HEK293 (cell line): ENCODE measurements around the gene NUF2.

Experiments used
- CTCF ChIA-PET: fragments of 350-600 bp; formaldehyde crosslinking; extraction: SDS; loops from one replicate; lab custom pipeline; 2021; ENCODE audit warnings: antibody characterized with exemption; lab: Yijun Ruan, JAX
- POLR2A ChIA-PET: fragments of 300-600 bp; formaldehyde crosslinking; extraction: SDS; loops from one replicate; lab custom pipeline; 2020; ENCODE audit warnings: antibody characterized with exemption, inconsistent platforms; lab: Yijun Ruan, JAX
- H3K27ac ChIP-seq: fragments of 200-500 bp; sonication (Bioruptor generic); 2 replicates; pipeline ENCODE4 v1.5.1; 2014; ENCODE audit warnings: low read depth, low read length, control low read depth, inconsistent platforms; ENCODE audit errors: extremely low read depth
- H3K36me3 ChIP-seq, 2 experiments: fragments of 200-500 bp in 1 of 2; sonication (Bioruptor generic) in 1 of 2; 1 replicate in 1 of 2; 2 replicates in 1 of 2; pipeline ENCODE4 v1.5.1; 2014 to 2017; ENCODE audit warnings: inconsistent platforms in 2 of 2, low read length in 2 of 2; ENCODE audit not compliant: control insufficient read depth in 2 of 2, insufficient read depth in 1 of 2
- H3K4me1 ChIP-seq: fragments of 200-500 bp; sonication (Bioruptor generic); 2 replicates; pipeline ENCODE4 v1.5.1; 2014; ENCODE audit warnings: mild to moderate bottlenecking, low read length, inconsistent platforms; ENCODE audit not compliant: control insufficient read depth, insufficient read depth
- H3K4me3 ChIP-seq: 2 replicates; pipeline ENCODE4 v1.5.1; 2011; ENCODE audit warnings: low read depth, mild to moderate bottlenecking, control low read depth, low read length, moderate library complexity
- H3K9me3 ChIP-seq: fragments of 200-500 bp; sonication (Bioruptor generic); 2 replicates; pipeline ENCODE4 v1.5.1; 2014; ENCODE audit warnings: low read depth, low read length, inconsistent platforms; ENCODE audit not compliant: control insufficient read depth, insufficient read depth
- BCL11A ChIP-seq: fragments of 450-650 bp; formaldehyde crosslinking; IDR thresholded peaks from 2 replicates; pipeline ENCODE4 v1.5.1; 2016; ENCODE audit warnings: low read depth, missing biosample characterization, missing genetic modification characterization
- GLI2 ChIP-seq: fragments of 450-650 bp; formaldehyde crosslinking; IDR thresholded peaks from 2 replicates; pipeline ENCODE4; 2017; ENCODE audit warnings: missing biosample characterization, missing genetic modification characterization, low read depth, borderline replicate concordance
- KLF8 ChIP-seq: fragments of 450-650 bp; formaldehyde crosslinking; IDR thresholded peaks from 2 replicates; pipeline ENCODE4 v1.5.1; 2016; ENCODE audit warnings: missing biosample characterization, missing genetic modification characterization
- OSR2 ChIP-seq: fragments of 450-650 bp; formaldehyde crosslinking; IDR thresholded peaks from 2 replicates; pipeline ENCODE4 v1.5.1; 2016; ENCODE audit warnings: missing biosample characterization, missing genetic modification characterization
- PRDM4 ChIP-seq: fragments of 450-650 bp; formaldehyde crosslinking; IDR thresholded peaks from 2 replicates; pipeline ENCODE4 v1.5.1; 2017; ENCODE audit warnings: missing biosample characterization, missing genetic modification characterization
- REPIN1 ChIP-seq: fragments of 450-650 bp; formaldehyde crosslinking; IDR thresholded peaks from 2 replicates; pipeline ENCODE4 v1.5.1; 2017; ENCODE audit warnings: missing biosample characterization, missing genetic modification characterization, low read depth
- SALL2 ChIP-seq: fragments of 450-650 bp; formaldehyde crosslinking; IDR thresholded peaks from 2 replicates; pipeline ENCODE4 v1.5.0; 2017; ENCODE audit warnings: missing biosample characterization, mild to moderate bottlenecking, missing genetic modification characterization, borderline replicate concordance
- SCRT2 ChIP-seq: fragments of 450-650 bp; formaldehyde crosslinking; IDR thresholded peaks from 2 replicates; pipeline ENCODE4 v1.5.1; 2016; ENCODE audit warnings: missing biosample characterization, missing genetic modification characterization
- YY1 ChIP-seq: fragments of 450-650 bp; formaldehyde crosslinking; IDR thresholded peaks from 2 replicates; pipeline ENCODE4 v1.5.1; 2018; ENCODE audit warnings: missing biosample characterization, missing genetic modification characterization
- ZBTB10 ChIP-seq: fragments of 450-650 bp; formaldehyde crosslinking; IDR thresholded peaks from 2 replicates; pipeline ENCODE4 v1.5.1; 2016; ENCODE audit warnings: missing biosample characterization, missing genetic modification characterization
- ZFP3 ChIP-seq: fragments of 450-650 bp; formaldehyde crosslinking; IDR thresholded peaks from 2 replicates; pipeline ENCODE4 v1.5.1; 2016; ENCODE audit warnings: low read depth, missing biosample characterization, missing genetic modification characterization
- ZNF292 ChIP-seq: fragments of 450-650 bp; formaldehyde crosslinking; IDR thresholded peaks from 2 replicates; pipeline ENCODE4 v1.5.1; 2016; ENCODE audit warnings: low read depth, missing biosample characterization, missing genetic modification characterization, borderline replicate concordance
- ZNF530 ChIP-seq: fragments of 450-650 bp; formaldehyde crosslinking; IDR thresholded peaks from 2 replicates; pipeline ENCODE4 v1.5.1; 2016; ENCODE audit warnings: low read depth, missing biosample characterization, missing genetic modification characterization
- ZSCAN16 ChIP-seq: fragments of 450-650 bp; formaldehyde crosslinking; IDR thresholded peaks from 2 replicates; pipeline ENCODE4 v1.5.1; 2016; ENCODE audit warnings: missing biosample characterization, missing genetic modification characterization
- TF ChIP-seq, protein P1 (sequence below): fragments of 450-650 bp; formaldehyde crosslinking; IDR thresholded peaks from 2 replicates; pipeline ENCODE4 v1.5.1; 2016; ENCODE audit warnings: missing biosample characterization, missing genetic modification characterization

Gene NUF2

DNA sequence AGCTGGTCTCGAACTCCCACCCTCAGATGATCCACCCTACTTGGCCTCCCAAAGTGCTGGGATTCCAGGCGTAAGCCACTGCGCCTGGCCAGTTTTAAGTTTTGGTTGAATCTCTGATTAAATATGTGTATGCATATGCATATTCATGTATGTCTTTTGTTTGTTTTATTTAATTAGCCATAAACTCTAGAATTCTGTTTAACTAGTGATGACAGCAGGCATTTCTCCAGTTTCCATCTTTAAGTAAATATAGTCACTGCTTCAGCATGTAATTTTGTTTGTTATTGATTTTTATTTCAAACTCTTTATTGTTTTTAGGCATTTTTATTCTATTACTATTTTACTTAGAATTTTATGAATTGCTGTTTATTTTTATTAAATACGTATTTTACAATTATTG lies 58.0 kb downstream of the NUF2 start:
- Histone ChIP-seq H3K4me1 (no peaks in the 10 kb centered on the region), H3K36me3 (no peaks in the 10 kb centered on the region), H3K4me3 (no peak overlapping the region), H3K27ac (no peak overlapping the region), H3K9me3 (no peaks in the 10 kb centered on the region)
- ChIA-PET POLR2A (no interaction called here), CTCF (no interaction called here)
- no peak for TF ChIP-seq ZBTB10 (tag by site-specific recombination)
- no peak for TF ChIP-seq ZNF530 (tag by site-specific recombination)

DNA sequence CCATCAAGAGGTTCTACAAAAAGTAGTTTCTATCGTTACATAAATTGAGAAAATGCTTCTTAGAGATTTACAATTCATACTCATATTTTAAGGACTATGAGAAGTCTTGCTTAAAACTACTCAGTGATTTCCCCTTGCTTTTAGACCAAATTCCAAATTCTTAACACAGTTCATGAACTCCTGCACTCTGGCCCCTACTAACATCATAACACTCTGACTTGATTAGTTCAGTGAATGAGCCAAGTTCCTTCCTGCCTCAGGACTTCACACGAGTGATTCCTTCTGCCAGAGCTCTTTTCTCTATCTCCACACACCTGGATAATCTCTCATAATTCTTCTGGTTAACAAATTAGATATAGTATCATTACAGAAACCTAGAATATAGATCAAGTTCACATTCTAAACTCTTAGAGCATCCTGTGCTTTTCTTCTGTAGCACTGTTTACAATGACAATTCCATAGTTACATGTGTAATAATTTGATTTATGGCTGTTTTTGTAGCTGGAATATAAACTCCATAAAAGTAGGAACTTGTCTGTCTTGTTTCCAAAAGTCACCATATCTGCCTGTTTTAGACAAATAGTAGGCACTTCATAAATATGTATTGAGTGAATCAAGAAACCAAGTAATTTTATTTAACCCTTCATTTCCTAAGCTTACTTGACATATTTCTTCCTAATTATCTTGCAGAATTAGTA lies 59.9 kb downstream of the NUF2 start:
- H3K4me3 ChIP-seq: no peak overlapping the region
- H3K27ac ChIP-seq: no peak overlapping the region
- H3K9me3 ChIP-seq: no peaks in the 10 kb centered on the region
- TF ChIP-seq OSR2 (no peak), YY1 (tag by site-specific recombination) (no peak), KLF8 (tag by site-specific recombination) (no peak), SCRT2 (tag by site-specific recombination) (no peak), PRDM4 (tag by site-specific recombination) (no peak), GLI2 (no peak), BCL11A (tag by site-specific recombination) (no peak), ZFP3 (tag by site-specific recombination) (no peak), ZSCAN16 (no peak), SALL2 (tag by site-specific recombination) (no peak), ZNF292 (tag by site-specific recombination) (no peak), REPIN1 (tag by site-specific recombination) (no peak), ZBTB10 (tag by site-specific recombination) (no peak)
- TF ChIP-seq, protein P1, sequence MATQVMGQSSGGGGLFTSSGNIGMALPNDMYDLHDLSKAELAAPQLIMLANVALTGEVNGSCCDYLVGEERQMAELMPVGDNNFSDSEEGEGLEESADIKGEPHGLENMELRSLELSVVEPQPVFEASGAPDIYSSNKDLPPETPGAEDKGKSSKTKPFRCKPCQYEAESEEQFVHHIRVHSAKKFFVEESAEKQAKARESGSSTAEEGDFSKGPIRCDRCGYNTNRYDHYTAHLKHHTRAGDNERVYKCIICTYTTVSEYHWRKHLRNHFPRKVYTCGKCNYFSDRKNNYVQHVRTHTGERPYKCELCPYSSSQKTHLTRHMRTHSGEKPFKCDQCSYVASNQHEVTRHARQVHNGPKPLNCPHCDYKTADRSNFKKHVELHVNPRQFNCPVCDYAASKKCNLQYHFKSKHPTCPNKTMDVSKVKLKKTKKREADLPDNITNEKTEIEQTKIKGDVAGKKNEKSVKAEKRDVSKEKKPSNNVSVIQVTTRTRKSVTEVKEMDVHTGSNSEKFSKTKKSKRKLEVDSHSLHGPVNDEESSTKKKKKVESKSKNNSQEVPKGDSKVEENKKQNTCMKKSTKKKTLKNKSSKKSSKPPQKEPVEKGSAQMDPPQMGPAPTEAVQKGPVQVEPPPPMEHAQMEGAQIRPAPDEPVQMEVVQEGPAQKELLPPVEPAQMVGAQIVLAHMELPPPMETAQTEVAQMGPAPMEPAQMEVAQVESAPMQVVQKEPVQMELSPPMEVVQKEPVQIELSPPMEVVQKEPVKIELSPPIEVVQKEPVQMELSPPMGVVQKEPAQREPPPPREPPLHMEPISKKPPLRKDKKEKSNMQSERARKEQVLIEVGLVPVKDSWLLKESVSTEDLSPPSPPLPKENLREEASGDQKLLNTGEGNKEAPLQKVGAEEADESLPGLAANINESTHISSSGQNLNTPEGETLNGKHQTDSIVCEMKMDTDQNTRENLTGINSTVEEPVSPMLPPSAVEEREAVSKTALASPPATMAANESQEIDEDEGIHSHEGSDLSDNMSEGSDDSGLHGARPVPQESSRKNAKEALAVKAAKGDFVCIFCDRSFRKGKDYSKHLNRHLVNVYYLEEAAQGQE (tag by site-specific recombination): no peak
- H3K4me1 ChIP-seq: no peaks in the 10 kb centered on the region
- no peaks in the 10 kb centered on the region for H3K36me3 ChIP-seq
- POLR2A ChIA-PET: no interaction called here
- CTCF ChIA-PET: no interaction called here
